Measurements from ENCODE around the gene SKAP1.

DNA sequence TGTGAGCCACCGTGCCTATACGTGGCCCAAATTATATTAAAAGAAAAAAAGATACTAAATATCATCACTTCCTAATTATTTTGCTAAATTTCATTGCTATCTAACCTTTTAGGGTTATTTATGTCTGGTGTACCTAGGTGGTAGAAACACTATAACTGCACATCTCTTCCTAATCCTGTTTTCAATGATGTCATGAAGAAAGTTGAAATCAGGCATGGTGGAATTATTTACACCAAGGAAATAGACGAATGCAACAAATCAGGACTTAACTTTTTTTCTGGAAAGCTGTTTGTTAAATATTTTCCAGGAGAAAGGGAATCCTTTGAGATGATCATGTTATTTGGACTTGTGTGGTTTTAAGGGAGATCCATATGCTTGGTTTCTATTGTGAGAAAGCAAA is 39.2 kb upstream of the SKAP1 start:
- TF ChIP-seq, protein P1, sequence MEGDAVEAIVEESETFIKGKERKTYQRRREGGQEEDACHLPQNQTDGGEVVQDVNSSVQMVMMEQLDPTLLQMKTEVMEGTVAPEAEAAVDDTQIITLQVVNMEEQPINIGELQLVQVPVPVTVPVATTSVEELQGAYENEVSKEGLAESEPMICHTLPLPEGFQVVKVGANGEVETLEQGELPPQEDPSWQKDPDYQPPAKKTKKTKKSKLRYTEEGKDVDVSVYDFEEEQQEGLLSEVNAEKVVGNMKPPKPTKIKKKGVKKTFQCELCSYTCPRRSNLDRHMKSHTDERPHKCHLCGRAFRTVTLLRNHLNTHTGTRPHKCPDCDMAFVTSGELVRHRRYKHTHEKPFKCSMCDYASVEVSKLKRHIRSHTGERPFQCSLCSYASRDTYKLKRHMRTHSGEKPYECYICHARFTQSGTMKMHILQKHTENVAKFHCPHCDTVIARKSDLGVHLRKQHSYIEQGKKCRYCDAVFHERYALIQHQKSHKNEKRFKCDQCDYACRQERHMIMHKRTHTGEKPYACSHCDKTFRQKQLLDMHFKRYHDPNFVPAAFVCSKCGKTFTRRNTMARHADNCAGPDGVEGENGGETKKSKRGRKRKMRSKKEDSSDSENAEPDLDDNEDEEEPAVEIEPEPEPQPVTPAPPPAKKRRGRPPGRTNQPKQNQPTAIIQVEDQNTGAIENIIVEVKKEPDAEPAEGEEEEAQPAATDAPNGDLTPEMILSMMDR (IDR thresholded peaks at IDR 0.05): no peak
- no peak for TF ChIP-seq POLR2A (IDR thresholded peaks at IDR 0.05)
